ENCODE measurements around the gene UBE2O. TPM values are rescaled to one million over a fixed set of nuclear protein-coding genes. Genes with fewer than 3 reads are reported as not detected.
A peak's percentile ranks its signal among the peaks of the same experiment; 100 is the strongest.

Gene UBE2O
- polyA plus RNA-seq, 1 of the 3 experiments (the other 2 are of a cell fraction) = 25.4 TPM

- H3K9me3 ChIP-seq = no peaks in the 10 kb centered on the region
- no peak overlapping the region for H3K9ac ChIP-seq
- H3K27me3 ChIP-seq (ENCODE audit: insufficient read depth) = no peaks in the 10 kb centered on the region
- peaks cover 0 to 40% of the 10 kb centered on the region in 2 experiments; a peak in 1 of 4 replicates for H3K4me1 ChIP-seq (ENCODE audit: control insufficient read depth in 1 of 2, insufficient read depth in 2 of 2, low read depth in 1 of 2, low read length in 1 of 2)
- no peak overlapping the region for H3K4me2 ChIP-seq
- H2AFZ ChIP-seq (ENCODE audit: low read depth) = no peak overlapping the region
- H4K20me1 ChIP-seq (ENCODE audit: insufficient read depth) = peaks cover 22% of the 10 kb centered on the region; the same call in 1 of the 2 replicates
- H3K79me2 ChIP-seq (ENCODE audit: insufficient read depth) = peaks cover 28% of the 10 kb centered on the region; the same call in 1 of the 2 replicates
- POLR2A ChIA-PET = interaction anchor here (1.1 to 5.0 kb wide), 2 partner anchors 11 to 34 kb away, joined by 3 to 39 read pairs; partner anchors contain the start of gene PRPSAP1
- no peak overlapping the region for H3K4me3 ChIP-seq (ENCODE audit: low read depth in 2 of 2, low read length in 1 of 2)
- WGBS (ENCODE audit: low lambda C conversion rate) = 94% methylated on average over 26 of the region's 31 CpGs
- no peak for TF ChIP-seq NRF1 (IDR thresholded peaks at IDR 0.05; ENCODE audit: low read depth, low read length)
- no peak for TF ChIP-seq TCF12 (IDR thresholded peaks at IDR 0.05)
- no peak for TF ChIP-seq REST (IDR thresholded peaks at IDR 0.05; ENCODE audit: low read depth, low read length)
- TF ChIP-seq CHD2 (IDR thresholded peaks at IDR 0.05; ENCODE audit: low read length, partially characterized antibody) = no peak
- TF ChIP-seq POLR2AphosphoS5 (IDR thresholded peaks at IDR 0.05; ENCODE audit: low read depth, low read length) = peak; percentile 14; the same call in 1 of the 2 replicates
- TF ChIP-seq MAX (IDR thresholded peaks at IDR 0.05; ENCODE audit: low read depth) = no peak
- no peaks in the 10 kb centered on the region for H3K9me2 ChIP-seq
- CTCF ChIA-PET = interaction anchor here (1.0 to 13.8 kb wide), 32 partner anchors 9 to 373 kb away, joined by 3 to 312 read pairs (median 16); partner anchors contain the start of genes AANAT, EXOC7, PRPSAP1 and QRICH2
- peaks cover 5 to 14% of the 10 kb centered on the region in 2 experiments for H3K36me3 ChIP-seq (replicated peaks in 1 of 2; ENCODE audit: control insufficient read depth in 1 of 2, insufficient read depth in 2 of 2, low read length in 1 of 2)
- no peak for DNase-seq
- peaks cover 16% of the 10 kb centered on the region for H3F3A ChIP-seq (replicated peaks; ENCODE audit: insufficient read depth)
- H3K27ac ChIP-seq (ENCODE audit: low read depth in 2 of 2, low read length in 1 of 2) = no peak overlapping the region
These were observed 65.8 kb downstream of the UBE2O start for GRCh38 chr17:76386966-76387765.

GRCh38 chr17:76385892-76386786, 66.8 kb downstream of the UBE2O start:
- peak overlapping the region; percentile 86 for H2AFZ ChIP-seq (ENCODE audit: low read depth)
- POLR2A ChIA-PET = interaction anchor here (0.5 to 5.0 kb wide), 2 partner anchors 33 to 69 kb away, joined by 3 to 39 read pairs; partner anchors contain the start of gene PRPSAP1
- no peak for TF ChIP-seq NRF1 (IDR thresholded peaks at IDR 0.05; ENCODE audit: low read depth, low read length)
- TF ChIP-seq YY1 (IDR thresholded peaks at IDR 0.05; ENCODE audit: low read depth) = no peak
- TF ChIP-seq JUND (IDR thresholded peaks at IDR 0.05) = no peak
- TF ChIP-seq TAF1 (IDR thresholded peaks at IDR 0.05; ENCODE audit: borderline replicate concordance, low read depth, low read length) = 0 out of 2 replicates have a peak, but pooled peaks have one; percentile 35
- TF ChIP-seq SMC3 (IDR thresholded peaks at IDR 0.05; ENCODE audit: low read depth, low read length) = peak; percentile 75
- peak; percentile 86 for TF ChIP-seq MAX (IDR thresholded peaks at IDR 0.05; ENCODE audit: low read depth)
- TF ChIP-seq NFIC (IDR thresholded peaks at IDR 0.05; ENCODE audit: borderline replicate concordance) = no peak
- no peak for TF ChIP-seq USF1 (IDR thresholded peaks at IDR 0.05; ENCODE audit: borderline replicate concordance, low read depth)
- TF ChIP-seq MXI1 (IDR thresholded peaks at IDR 0.05; ENCODE audit: low read depth, low read length) = no peak
- peak; percentile 56 for TF ChIP-seq RAD21 (IDR thresholded peaks at IDR 0.05; ENCODE audit: low read length)
- TF ChIP-seq IRF3 (IDR thresholded peaks at IDR 0.05; ENCODE audit: low read depth, low read length) = no peak
- TF ChIP-seq RFX5 (IDR thresholded peaks at IDR 0.05; ENCODE audit: low read length) = no peak

More at GRCh38 chr17:76385892-76386786, 66.8 kb downstream of the UBE2O start:
- peak overlapping the region; percentile 53 to 78 for H3K4me3 ChIP-seq (ENCODE audit: low read depth in 2 of 2, low read length in 1 of 2)
- peaks cover 22% of the 10 kb centered on the region; the same call in 1 of the 2 replicates for H4K20me1 ChIP-seq (ENCODE audit: insufficient read depth)
- H3K4me1 ChIP-seq (ENCODE audit: control insufficient read depth in 1 of 2, insufficient read depth in 2 of 2, low read depth in 1 of 2, low read length in 1 of 2) = peaks cover 0 to 40% of the 10 kb centered on the region in 2 experiments; a peak in 1 of 4 replicates
- no peaks in the 10 kb centered on the region for H3K9me2 ChIP-seq
- peaks cover 23% of the 10 kb centered on the region for H3F3A ChIP-seq (replicated peaks; ENCODE audit: insufficient read depth)
- no peaks in the 10 kb centered on the region for H3K27me3 ChIP-seq (ENCODE audit: insufficient read depth)
- peaks cover 5 to 7% of the 10 kb centered on the region in 2 experiments for H3K36me3 ChIP-seq (replicated peaks in 1 of 2; ENCODE audit: control insufficient read depth in 1 of 2, insufficient read depth in 2 of 2, low read length in 1 of 2)
- peak overlapping the region; percentile 82; the same call in 1 of the 2 replicates for H3K9ac ChIP-seq
- CTCF ChIA-PET = interaction anchor here (0.5 to 13.8 kb wide), 56 partner anchors 10 to 407 kb away, joined by 3 to 312 read pairs (median 6); partner anchors contain the start of genes AANAT, ACOX1, EXOC7 and PRPSAP1
- no peaks in the 10 kb centered on the region for H3K9me3 ChIP-seq
- H3K79me2 ChIP-seq (ENCODE audit: insufficient read depth) = peaks cover 28% of the 10 kb centered on the region; the same call in 1 of the 2 replicates
- DNase-seq = peak; percentile 96
- H3K27ac ChIP-seq (ENCODE audit: low read depth in 2 of 2, low read length in 1 of 2) = peak overlapping the region in 1 of 2 experiments; percentile 80; a peak in 1 of 4 replicates
- 53% methylated on average over 42 of the region's 52 CpGs for WGBS (ENCODE audit: low lambda C conversion rate)
- H3K4me2 ChIP-seq = peak overlapping the region; percentile 89

All from SK-N-SH (cell line).